ENCODE results near the gene KRCC1.
"Not testable (repeated sequence)": the region's sequence is repeated elsewhere in the genome, so short reads cannot be mapped to it uniquely, and the experiment has no call there.

Gene KRCC1

DNA sequence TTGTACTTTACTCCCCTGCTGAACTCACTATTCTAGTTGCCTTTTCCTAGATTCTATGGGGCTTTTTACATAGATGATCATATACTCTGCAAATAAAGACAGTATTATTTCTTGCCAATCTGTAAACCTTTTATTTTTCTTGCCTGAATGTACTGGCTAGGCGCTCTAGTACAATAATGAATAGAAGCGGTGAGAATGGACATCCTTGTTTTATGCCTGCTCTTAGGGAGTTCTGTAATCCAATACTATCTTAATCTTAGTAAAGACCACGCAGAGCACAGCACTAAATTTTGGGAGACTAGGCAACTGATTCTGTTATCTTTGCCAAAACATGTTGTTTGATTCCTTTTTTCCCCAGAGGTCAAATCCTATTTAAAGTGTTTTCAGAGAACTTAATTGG is 7.0 kb downstream of the KRCC1 start:
- Histone ChIP-seq H3K9me3 (no peaks in the 10 kb centered on the region), H3K36me3 (peaks cover 15% of the 10 kb centered on the region), H3K27ac (no peak overlapping the region), H3K27me3 (no peaks in the 10 kb centered on the region), H3K4me3 (ENCODE audit: low read depth in 1 of 2, low read length in 1 of 2) (no peak overlapping the region), H3K4me1 (ENCODE audit: control insufficient read depth in 1 of 2, insufficient read depth in 1 of 2, low read depth in 1 of 2, low read length in 1 of 2) (peaks cover 12 to 25% of the 10 kb centered on the region in 2 experiments)
- TF ChIP-seq, protein P1, sequence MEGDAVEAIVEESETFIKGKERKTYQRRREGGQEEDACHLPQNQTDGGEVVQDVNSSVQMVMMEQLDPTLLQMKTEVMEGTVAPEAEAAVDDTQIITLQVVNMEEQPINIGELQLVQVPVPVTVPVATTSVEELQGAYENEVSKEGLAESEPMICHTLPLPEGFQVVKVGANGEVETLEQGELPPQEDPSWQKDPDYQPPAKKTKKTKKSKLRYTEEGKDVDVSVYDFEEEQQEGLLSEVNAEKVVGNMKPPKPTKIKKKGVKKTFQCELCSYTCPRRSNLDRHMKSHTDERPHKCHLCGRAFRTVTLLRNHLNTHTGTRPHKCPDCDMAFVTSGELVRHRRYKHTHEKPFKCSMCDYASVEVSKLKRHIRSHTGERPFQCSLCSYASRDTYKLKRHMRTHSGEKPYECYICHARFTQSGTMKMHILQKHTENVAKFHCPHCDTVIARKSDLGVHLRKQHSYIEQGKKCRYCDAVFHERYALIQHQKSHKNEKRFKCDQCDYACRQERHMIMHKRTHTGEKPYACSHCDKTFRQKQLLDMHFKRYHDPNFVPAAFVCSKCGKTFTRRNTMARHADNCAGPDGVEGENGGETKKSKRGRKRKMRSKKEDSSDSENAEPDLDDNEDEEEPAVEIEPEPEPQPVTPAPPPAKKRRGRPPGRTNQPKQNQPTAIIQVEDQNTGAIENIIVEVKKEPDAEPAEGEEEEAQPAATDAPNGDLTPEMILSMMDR (IDR thresholded peaks at IDR 0.05): no peak

DNA sequence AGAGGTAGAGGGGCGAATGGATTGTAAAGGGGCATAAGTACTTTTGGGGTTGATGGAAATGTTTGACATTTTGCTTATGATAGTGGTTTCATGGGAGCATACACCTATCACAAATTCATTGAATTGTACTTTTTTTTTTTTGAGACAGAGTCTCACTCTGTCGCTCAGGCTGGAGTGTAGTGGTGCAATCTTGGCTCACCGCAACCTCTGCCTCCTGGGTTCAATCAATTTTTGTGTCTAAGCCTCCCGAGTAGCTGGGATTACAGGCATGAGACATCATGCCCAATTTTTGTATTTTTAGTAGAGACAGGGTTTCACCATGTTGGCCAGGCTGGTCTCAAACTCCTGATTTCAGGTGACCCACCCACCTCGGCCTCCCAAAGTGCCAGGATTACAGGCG is 10.0 kb downstream of the KRCC1 start:
- not testable (repeated sequence) for H3K27me3 ChIP-seq; H3K9me3 ChIP-seq; H3K4me3 ChIP-seq (ENCODE audit: low read depth in 1 of 2, low read length in 1 of 2); H3K4me1 ChIP-seq (ENCODE audit: control insufficient read depth in 1 of 2, insufficient read depth in 1 of 2, low read depth in 1 of 2, low read length in 1 of 2); H3K27ac ChIP-seq
- H3K36me3 ChIP-seq: peaks cover 17% of the 10 kb centered on the region

DNA sequence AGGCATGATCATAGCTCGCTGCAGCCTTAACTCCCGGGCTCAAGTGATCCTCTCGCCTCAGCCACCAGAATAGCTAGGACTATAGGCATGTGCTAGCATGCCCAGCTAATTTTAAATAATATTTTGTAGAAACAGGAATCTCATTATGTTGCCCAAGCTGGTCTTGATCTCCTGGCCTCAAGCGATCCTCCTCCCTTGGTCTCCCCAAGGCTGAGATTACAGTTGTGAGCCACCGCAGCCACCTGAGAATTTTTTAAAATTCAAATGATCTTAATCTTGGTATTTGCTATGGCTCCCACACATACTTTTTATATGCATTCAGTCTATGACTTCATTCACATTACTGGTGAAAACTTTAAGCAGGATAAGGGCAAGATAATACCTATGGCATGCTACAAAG is 13.1 kb downstream of the KRCC1 start:
- H3K9me3 ChIP-seq: no peaks in the 10 kb centered on the region
- H3K27ac ChIP-seq: no peak overlapping the region
- peaks cover 0 to 7% of the 10 kb centered on the region in 2 experiments for H3K4me1 ChIP-seq (ENCODE audit: control insufficient read depth in 1 of 2, insufficient read depth in 1 of 2, low read depth in 1 of 2, low read length in 1 of 2)
- no peaks in the 10 kb centered on the region for H3K27me3 ChIP-seq
- peaks cover 7% of the 10 kb centered on the region for H3K36me3 ChIP-seq
- H3K4me3 ChIP-seq (ENCODE audit: low read depth in 1 of 2, low read length in 1 of 2): no peak overlapping the region
- TF ChIP-seq, protein P1 (IDR thresholded peaks at IDR 0.05): no peak

DNA sequence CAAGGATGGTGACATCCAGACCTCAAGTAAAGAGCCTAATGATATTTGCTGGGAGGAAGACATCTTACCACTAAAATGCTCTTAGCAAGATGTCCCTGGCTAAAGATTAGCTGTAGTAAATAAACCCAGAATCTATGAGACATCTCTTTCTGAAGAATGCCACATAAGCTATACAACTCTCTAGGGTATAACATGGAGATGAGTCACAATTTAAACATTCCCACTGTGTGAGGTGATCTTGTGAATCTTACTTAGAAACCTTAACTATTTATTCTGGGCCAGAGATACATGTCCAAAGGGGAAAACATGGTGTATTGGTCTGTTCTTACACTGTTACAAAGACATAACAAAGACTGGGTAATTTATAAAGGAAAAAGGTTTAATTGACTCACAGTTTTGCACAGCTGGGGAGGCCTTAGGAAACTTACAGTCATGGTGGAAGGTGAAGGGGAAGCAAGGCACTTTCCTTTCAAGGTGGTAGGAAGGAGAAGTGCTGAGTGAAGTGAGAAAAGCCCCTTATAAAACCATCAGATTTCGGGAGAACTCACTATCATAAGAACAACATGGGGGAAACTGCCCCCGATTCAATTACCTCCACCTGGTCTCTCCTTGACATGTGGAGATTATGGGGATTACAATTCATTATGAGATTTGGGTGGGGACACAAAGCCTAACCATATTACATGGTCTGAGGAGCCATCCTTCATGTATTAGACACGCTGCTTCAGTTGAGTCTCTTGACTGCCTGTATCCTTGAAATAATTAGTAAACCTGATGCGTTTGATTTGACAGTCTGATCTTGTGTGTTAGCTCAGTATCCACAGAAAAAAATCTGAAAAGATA is 17.1 kb downstream of the KRCC1 start:
- TF ChIP-seq, protein P1 (IDR thresholded peaks at IDR 0.05): no peak
- H3K9me3 ChIP-seq: no peaks in the 10 kb centered on the region
- H3K27me3 ChIP-seq: no peaks in the 10 kb centered on the region
- peaks cover 12 to 13% of the 10 kb centered on the region in 2 experiments for H3K4me1 ChIP-seq (ENCODE audit: control insufficient read depth in 1 of 2, insufficient read depth in 1 of 2, low read depth in 1 of 2, low read length in 1 of 2)
- H3K27ac ChIP-seq: peak overlapping the region; percentile 24
- H3K4me3 ChIP-seq (ENCODE audit: low read depth in 1 of 2, low read length in 1 of 2): no peak overlapping the region
- H3K36me3 ChIP-seq: peaks cover 26% of the 10 kb centered on the region

DNA sequence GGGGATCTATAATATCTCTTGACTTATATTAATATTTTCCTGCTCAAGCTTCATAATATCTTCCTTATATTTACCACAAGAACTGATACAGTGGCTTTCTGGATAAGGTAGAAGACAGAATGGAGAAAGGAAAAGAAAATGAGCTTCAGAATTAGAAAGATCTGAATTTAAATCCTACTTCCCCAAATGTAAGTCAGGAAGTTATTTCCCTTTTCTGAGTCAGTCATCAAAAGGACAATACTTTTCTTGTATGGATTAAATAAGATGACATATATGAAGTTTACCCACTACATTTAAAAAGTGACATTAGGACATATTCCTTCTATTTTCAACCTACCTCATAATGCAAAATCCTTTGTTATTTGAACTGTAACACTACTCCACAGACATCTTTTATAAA is 19.0 kb downstream of the KRCC1 start:
- no peaks in the 10 kb centered on the region for H3K27me3 ChIP-seq
- no peaks in the 10 kb centered on the region for H3K9me3 ChIP-seq
- peaks cover 8 to 12% of the 10 kb centered on the region in 2 experiments for H3K4me1 ChIP-seq (ENCODE audit: control insufficient read depth in 1 of 2, insufficient read depth in 1 of 2, low read depth in 1 of 2, low read length in 1 of 2)
- H3K36me3 ChIP-seq: peaks cover 43% of the 10 kb centered on the region
- H3K27ac ChIP-seq: peak overlapping the region; percentile 39
- no peak overlapping the region for H3K4me3 ChIP-seq (ENCODE audit: low read depth in 1 of 2, low read length in 1 of 2)
- TF ChIP-seq, protein P1 (IDR thresholded peaks at IDR 0.05): no peak

DNA sequence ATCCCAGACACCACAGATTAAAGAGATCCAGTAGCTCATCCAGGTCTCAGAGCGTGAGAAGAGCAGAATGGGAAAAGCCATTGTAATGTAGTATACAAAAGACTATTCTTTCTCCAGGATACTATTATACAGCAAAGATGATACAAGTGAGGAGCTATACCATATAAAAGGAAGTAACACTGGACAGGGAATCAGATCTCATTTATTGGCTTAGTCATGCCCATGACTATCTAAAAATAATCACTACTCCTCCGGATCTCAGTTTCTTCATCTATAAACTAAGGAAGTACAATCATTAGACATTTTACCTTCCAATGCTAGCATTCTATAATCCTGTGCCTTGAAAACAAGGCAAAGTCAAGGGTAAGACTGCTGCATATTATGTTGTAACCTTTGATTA is 19.4 kb downstream of the KRCC1 start:
- peaks cover 46% of the 10 kb centered on the region for H3K36me3 ChIP-seq
- peak overlapping the region; percentile 39 for H3K27ac ChIP-seq
- TF ChIP-seq, protein P1 (IDR thresholded peaks at IDR 0.05): no peak
- H3K9me3 ChIP-seq: no peaks in the 10 kb centered on the region
- H3K27me3 ChIP-seq: no peaks in the 10 kb centered on the region
- H3K4me1 ChIP-seq (ENCODE audit: control insufficient read depth in 1 of 2, insufficient read depth in 1 of 2, low read depth in 1 of 2, low read length in 1 of 2): peaks cover 6 to 12% of the 10 kb centered on the region in 2 experiments
- no peak overlapping the region for H3K4me3 ChIP-seq (ENCODE audit: low read depth in 1 of 2, low read length in 1 of 2)

Data from neutrophil (primary cell).